Ovary (tissue), 9 donors: Measurements from ENCODE around the gene C8G. TPM values are rescaled to one million over a fixed set of nuclear protein-coding genes. Genes with fewer than 3 reads are reported as not detected.

Experiments used
- DNase-seq, 5 donors: peaks; one replicate each; pipeline ENCODE4 v3.0.0-alpha.2; 2019 to 2020
- H3K27ac ChIP-seq, 2 donors: fragments of 200-600 bp; one replicate each; pipeline versions ENCODE4 v1.5.1 to v1.8.0; 2019 to 2022
- H3K27me3 ChIP-seq: fragments of 200-600 bp; one replicate; pipeline ENCODE4 v1.8.0; 2022
- H3K36me3 ChIP-seq: fragments of 200-600 bp; sonication (generic); one replicate; pipeline ENCODE4 v1.5.1; 2019
- H3K4me1 ChIP-seq: one replicate; pipeline ENCODE4 v1.8.1; 2013; ENCODE audit warnings: mild to moderate bottlenecking, moderate library complexity; ENCODE audit not compliant: insufficient read depth
- H3K4me3 ChIP-seq: fragments of 200-600 bp; sonication (generic); one replicate; pipeline ENCODE4 v1.5.1; 2017
- H3K9me3 ChIP-seq, 2 donors: fragments of 200-600 bp in 1 of 2; sonication (generic) in 1 of 2; one replicate each; pipeline versions ENCODE4 v1.5.1 to v1.8.1; 2013 to 2019; ENCODE audit warnings: mild to moderate bottlenecking in 1 of 2, moderate library complexity in 1 of 2
- EP300 ChIP-seq: sonication (generic); formaldehyde crosslinking; IDR thresholded peaks from one replicate; pipeline ENCODE4 v1.6.1; 2017; ENCODE audit warnings: antibody characterized with exemption
- POLR2A ChIP-seq: fragments of 450-650 bp; IDR thresholded peaks from one replicate; pipeline ENCODE4 v1.6.1; 2017; ENCODE audit warnings: antibody characterized with exemption, mild to moderate bottlenecking, moderate library complexity
- WGBS, 3 donors: extraction: QIAGEN DNeasy Blood & Tissue Kit in 1 of 3; methylation state at CpG; one replicate each; pipeline versions ENCODE4 v1.1.5 to v1.1.7; 2013 to 2017; 5-methylcytosine and 5-hydroxymethylcytosine counted together
- intact Hi-C, 4 donors: fragments of 100-400 bp; cut with DNase I; formaldehyde crosslinking; loops; one replicate each; pipeline versions ENCODE4 v1.11.0 to v1.15.1; 2022 to 2023
- polyA plus RNA-seq, 2 donors: library from polyadenylated mRNA; stranded (reverse); fragments of 200-250 nt in 1 of 2; fragments of 350-450 nt in 1 of 2; fragmentation: Illumina TruSeq in 1 of 2; extraction: RNeasy Lipid Tissue Mini Kit (QIAGEN cat#74804) in 1 of 2; gene quantifications; one replicate each; pipeline ENCODE4 v1.2.3, GENCODE V29; 2013 to 2014
- total RNA-seq, 7 donors: library from RNA; depleted of rRNA in 2 of 7; stranded (reverse); fragments of >200 nt in 2 of 7; fragmentation: NEBNext Ultra II Directional in 3 of 7; extraction: Animal tissue kit (Norgen Biotek cat#: 25700) in 3 of 7; gene quantifications; one replicate each; pipeline versions ENCODE4 v1.1.0 to v1.2.4, GENCODE V29; 2016 to 2023
- TF ChIP-seq, protein P1 (sequence below), 3 donors: fragments of 450-650 bp in 2 of 3; fragments of 200-600 bp in 1 of 3; IDR thresholded peaks; one replicate each; pipeline versions ENCODE4 v1.5.1 to v1.8.0; 2016 to 2022; ENCODE audit warnings: antibody characterized with exemption in 3 of 3, mild to moderate bottlenecking in 1 of 3
- donor health status: DM: no; HTN: no; CAD: no; lungs with moderate emphysema.
- donor health status: DM: no; HTN: no; CAD: no.
- donor health status: Bipolar disorder and iron deficiency.
- donor health status: DM: yes; HTN: yes; CAD: no.
- donor health status: DM: no; HTN: no; CAD: no.
- donor health status: DM: yes; HTN: yes; CAD: no.

The C8G gene
- total and polyA plus RNA-seq, 9 donors = 0.38 to 1.00 TPM; not detected in 7

DNA sequence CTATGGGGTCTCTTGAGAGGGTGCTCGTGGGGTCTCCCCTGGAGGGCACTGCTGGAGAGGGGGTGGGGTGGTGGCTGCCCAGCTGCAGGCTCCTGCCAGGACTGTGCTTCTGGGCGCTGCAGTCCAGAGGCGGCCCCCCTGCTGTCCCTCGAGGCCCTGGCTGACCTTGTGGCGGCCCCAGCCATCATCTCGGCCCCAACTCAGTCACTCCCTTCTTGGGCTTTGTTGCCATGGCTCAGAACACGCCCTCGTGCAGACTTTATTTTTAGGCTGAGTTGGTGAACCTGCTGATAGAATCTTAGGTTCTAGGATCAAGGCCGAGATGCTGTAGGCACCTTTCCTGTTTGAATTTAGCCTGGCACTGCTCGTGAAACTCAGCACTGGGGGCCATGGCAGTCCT is 23.3 kb upstream of the C8G start:
- DNase-seq = no peak
- no peaks in the 10 kb centered on the region for H3K27me3 ChIP-seq
- no peak overlapping the region for H3K27ac ChIP-seq
- WGBS, 3 donors = 70 to 71% (median 71%) methylated on average over 10 of the region's 10 CpGs
- H3K9me3 ChIP-seq = no peaks in the 10 kb centered on the region
- H3K4me1 ChIP-seq = no peaks in the 10 kb centered on the region
- H3K36me3 ChIP-seq = no peaks in the 10 kb centered on the region
- TF ChIP-seq EP300 (no peak), POLR2A (no peak)
- TF ChIP-seq, protein P1, sequence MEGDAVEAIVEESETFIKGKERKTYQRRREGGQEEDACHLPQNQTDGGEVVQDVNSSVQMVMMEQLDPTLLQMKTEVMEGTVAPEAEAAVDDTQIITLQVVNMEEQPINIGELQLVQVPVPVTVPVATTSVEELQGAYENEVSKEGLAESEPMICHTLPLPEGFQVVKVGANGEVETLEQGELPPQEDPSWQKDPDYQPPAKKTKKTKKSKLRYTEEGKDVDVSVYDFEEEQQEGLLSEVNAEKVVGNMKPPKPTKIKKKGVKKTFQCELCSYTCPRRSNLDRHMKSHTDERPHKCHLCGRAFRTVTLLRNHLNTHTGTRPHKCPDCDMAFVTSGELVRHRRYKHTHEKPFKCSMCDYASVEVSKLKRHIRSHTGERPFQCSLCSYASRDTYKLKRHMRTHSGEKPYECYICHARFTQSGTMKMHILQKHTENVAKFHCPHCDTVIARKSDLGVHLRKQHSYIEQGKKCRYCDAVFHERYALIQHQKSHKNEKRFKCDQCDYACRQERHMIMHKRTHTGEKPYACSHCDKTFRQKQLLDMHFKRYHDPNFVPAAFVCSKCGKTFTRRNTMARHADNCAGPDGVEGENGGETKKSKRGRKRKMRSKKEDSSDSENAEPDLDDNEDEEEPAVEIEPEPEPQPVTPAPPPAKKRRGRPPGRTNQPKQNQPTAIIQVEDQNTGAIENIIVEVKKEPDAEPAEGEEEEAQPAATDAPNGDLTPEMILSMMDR (IDR thresholded peaks at IDR 0.05) = no peak
- intact Hi-C loops = no loop called here
- no peak overlapping the region for H3K4me3 ChIP-seq

DNA sequence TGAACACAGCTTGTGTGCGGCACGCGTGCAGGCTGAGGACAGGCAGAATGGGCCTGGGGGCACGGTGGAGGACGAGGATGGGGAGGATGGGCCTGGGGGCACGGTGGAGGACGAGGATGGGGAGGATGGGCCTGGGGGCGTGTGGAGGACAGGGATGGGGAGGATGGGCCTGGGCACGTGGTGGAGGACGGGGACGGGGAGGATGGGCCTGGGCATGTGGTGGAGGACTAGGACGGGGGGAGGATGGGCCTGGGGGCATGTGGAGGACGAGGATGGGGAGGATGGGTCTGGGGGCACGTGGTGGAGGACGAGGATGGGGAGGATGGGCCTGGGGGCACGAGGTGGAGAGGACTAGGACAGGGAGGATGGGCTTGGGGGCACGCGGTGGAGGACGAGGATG is 22.5 kb upstream of the C8G start:
- no peak overlapping the region for H3K27ac ChIP-seq
- H3K9me3 ChIP-seq = no peaks in the 10 kb centered on the region
- no peak for DNase-seq
- intact Hi-C loops = no loop called here
- no peaks in the 10 kb centered on the region for H3K4me1 ChIP-seq
- TF ChIP-seq, protein P1 (IDR thresholded peaks at IDR 0.05) = no peak
- no peak for TF ChIP-seq EP300
- no peak for TF ChIP-seq POLR2A
- no peaks in the 10 kb centered on the region for H3K36me3 ChIP-seq
- H3K27me3 ChIP-seq = no peaks in the 10 kb centered on the region
- no peak overlapping the region for H3K4me3 ChIP-seq
- whole genome bisulfite sequencing, 3 donors = 90 to 91% (median 91%) methylated on average over 19 of the region's 19 CpGs

DNA sequence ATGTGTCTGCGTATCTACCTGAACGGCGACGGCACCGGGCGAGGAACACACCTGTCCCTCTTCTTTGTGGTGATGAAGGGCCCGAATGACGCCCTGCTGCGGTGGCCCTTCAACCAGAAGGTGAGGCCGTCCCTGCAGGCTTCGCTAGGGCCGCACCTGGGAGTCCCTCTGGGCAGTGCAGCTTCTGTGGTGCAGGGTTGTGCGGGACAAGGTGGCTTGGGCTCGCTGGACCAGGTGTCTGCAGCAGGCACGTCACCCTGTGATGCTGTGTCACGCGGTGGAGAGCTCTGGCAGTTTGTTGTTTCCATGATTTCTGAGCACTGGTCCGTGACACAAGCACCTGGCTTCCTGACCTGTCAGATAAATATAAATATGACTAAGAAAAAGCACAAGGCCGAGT is 21.2 kb upstream of the C8G start:
- H3K9me3 ChIP-seq = no peaks in the 10 kb centered on the region
- H3K27me3 ChIP-seq = no peaks in the 10 kb centered on the region
- intact Hi-C loops = no loop called here
- no peak overlapping the region for H3K4me3 ChIP-seq
- DNase-seq = no peak
- H3K4me1 ChIP-seq = no peaks in the 10 kb centered on the region
- WGBS, 3 donors = 94 to 97% (median 94%) methylated on average over 19 of the region's 19 CpGs
- TF ChIP-seq, protein P1 (IDR thresholded peaks at IDR 0.05) = no peak
- TF ChIP-seq EP300 = no peak
- TF ChIP-seq POLR2A = no peak
- no peak overlapping the region for H3K27ac ChIP-seq
- H3K36me3 ChIP-seq = no peaks in the 10 kb centered on the region

DNA sequence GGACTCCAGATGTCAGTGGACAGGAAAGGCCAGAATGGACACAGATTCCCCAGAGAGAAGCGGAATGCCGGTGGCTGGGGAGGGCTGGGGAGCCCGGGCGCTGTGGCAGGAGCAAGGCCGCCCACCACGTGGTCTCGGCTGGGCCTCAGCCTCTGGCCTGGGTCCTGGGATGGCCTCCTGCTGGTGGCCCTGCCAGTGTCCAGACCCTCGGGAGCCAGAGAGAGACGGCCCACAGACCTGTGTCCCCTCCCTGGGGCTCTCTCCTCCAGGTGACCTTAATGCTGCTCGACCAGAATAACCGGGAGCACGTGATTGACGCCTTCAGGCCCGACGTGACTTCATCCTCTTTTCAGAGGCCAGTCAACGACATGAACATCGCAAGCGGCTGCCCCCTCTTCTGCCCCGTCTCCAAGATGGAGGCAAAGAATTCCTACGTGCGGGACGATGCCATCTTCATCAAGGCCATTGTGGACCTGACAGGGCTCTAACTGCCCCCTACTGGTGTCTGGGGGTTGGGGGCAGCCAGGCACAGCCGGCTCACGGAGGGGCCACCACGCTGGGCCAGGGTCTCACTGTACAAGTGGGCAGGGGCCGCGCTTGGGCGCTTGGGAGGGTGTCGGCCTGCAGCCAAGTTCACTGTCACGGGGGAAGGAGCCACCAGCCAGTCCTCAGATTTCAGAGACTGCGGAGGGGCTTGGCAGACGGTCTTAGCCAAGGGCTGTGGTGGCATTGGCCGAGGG is 19.5 kb upstream of the C8G start:
- intact Hi-C loops = no loop called here

More for the DNA sequence above, 19.5 kb upstream of the C8G start:
- TF ChIP-seq EP300 (no peak), POLR2A (no peak)
- TF ChIP-seq, protein P1 (IDR thresholded peaks at IDR 0.05) = no peak
- Histone ChIP-seq H3K4me3 (no peak overlapping the region), H3K27ac (no peak overlapping the region), H3K4me1 (no peaks in the 10 kb centered on the region), H3K27me3 (no peaks in the 10 kb centered on the region), H3K36me3 (no peaks in the 10 kb centered on the region), H3K9me3 (no peaks in the 10 kb centered on the region)
- 74 to 84% (median 79%) methylated on average over 22 to 33 of the region's 33 CpGs for WGBS, 3 donors
- DNase-seq = no peak
